Measurements from ENCODE around the gene CHSY1. TPM values are rescaled to one million over a fixed set of nuclear protein-coding genes. Genes with fewer than 3 reads are reported as not detected.

Gene CHSY1
- total RNA-seq, 1 experiment from 2014 or later: 21.9 TPM

DNA sequence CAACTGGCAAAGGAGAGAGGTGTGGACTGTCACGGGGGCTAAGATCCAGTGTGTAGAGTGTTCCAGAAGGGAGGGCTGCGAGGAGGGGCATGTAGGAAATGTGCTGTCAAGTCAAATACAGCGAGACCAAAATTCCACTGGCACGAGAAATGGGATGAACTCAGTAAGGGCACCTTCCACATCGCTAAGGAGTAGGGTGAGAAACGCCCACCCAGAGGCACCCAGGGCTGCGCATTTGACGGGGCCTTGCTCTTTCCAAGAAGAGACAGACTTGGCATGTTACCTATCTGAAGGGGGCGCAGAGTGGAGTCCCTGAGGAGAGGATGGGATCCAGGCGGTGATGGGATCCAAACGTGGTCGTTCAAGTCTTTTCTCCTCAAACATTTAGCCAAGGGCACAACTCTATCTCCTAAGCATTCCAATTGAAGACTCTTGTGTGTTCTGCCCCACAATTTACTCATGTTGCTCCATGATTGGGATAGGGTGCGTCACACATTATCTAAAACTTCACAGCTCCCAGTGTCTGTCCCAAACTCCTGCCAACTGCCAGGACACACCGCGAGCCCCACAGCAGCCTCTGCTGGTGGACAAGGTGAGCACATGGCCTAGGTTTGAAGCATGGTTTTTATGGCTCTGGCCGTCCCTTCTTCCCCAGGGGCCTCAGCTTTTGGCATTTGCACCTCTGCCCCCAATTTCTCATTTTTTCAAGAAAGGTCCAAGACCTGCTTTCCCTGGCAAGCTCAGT, 17.8 kb upstream of the CHSY1 start:
- DNase-seq (ENCODE audit: low spot score): no peak

GRCh38 chr15:101267320-101268104, 15.7 kb upstream of the CHSY1 start:
- DNase-seq (ENCODE audit: low spot score): peak; percentile 69

DNA sequence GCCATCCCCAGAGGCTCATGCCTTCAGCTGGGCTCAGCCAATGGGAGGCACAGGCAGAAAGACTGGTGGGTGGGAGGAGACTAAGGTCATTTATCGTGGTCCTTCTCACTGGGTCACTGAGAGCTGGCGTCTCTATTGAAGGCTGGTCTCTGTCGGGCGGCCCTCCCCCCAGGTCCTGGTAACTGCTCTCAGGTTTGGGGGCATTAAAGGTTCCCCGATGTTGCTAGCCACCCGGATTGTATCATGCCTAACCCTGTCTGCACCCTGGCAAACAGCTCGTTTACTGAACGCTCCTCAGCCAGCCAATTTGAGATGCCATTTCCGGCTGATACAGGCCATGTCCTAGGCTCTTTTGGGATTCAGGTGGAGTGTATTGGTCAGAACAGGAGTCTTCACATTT, 14.9 kb upstream of the CHSY1 start:
- no peak for DNase-seq (ENCODE audit: low spot score)

- DNase-seq (ENCODE audit: low spot score): peak; percentile 49
Observed at GRCh38 chr15:101266034-101266433, 14.2 kb upstream of the CHSY1 start.

DNA sequence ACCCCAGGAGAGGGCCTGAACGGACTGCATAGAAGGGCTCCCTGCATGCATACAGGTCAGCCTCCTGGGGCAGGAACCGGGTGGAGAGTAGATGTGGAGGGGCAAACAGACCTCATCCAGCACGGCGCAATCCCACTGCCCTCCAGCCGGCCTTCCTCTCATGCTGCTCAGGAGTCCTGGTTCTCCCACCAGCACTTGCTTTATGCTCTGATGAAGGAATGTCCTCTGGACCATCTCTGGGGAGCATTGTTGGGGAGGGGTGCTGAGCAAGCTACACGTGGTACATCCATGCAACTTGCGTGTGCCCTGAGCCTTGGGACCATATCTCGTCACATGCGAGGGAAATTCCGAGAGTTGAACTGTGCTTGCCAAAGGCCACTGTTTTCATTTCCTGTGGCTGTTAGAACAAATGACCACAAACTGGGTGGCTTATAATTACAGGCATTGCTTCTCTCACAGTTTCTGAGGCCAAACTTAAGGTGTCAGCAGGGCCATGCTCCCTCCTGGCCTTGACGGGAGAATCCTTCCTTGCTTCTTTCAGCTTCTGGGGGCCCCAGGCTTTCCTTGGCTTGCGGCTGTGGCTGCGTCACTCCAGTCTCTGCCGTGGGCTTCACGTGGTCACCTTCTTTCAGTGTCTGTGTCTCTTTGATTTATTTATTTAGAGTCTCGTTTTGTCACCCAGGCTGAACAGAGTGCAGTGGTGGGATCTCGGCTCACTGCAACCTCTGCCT, 13.2 kb upstream of the CHSY1 start:
- DNase-seq (ENCODE audit: low spot score): no peak

DNA sequence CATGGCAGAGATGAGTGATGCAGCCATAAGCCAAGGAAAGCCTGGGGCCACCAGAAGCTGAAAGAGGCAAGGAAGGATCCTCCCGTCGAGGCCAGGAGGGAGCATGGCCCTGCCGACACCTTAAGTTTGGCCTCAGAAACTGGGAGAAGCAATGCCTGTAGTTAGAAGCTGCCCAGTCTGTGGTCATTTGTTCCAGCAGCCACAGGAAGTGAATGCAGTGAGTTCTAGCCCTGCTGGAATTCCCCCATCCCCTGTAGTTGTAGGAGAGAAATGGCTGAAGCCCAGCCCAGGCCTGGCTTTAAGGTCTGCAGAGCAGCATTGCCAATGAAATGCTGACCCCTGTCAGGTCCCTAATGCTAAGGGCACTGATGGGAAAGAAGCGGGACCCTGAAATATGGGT, 12.2 kb upstream of the CHSY1 start:
- peak; percentile 38 for DNase-seq (ENCODE audit: low spot score)

GRCh38 chr15:101262551-101262950, 10.7 kb upstream of the CHSY1 start:
- DNase-seq (ENCODE audit: low spot score): no peak

DNA sequence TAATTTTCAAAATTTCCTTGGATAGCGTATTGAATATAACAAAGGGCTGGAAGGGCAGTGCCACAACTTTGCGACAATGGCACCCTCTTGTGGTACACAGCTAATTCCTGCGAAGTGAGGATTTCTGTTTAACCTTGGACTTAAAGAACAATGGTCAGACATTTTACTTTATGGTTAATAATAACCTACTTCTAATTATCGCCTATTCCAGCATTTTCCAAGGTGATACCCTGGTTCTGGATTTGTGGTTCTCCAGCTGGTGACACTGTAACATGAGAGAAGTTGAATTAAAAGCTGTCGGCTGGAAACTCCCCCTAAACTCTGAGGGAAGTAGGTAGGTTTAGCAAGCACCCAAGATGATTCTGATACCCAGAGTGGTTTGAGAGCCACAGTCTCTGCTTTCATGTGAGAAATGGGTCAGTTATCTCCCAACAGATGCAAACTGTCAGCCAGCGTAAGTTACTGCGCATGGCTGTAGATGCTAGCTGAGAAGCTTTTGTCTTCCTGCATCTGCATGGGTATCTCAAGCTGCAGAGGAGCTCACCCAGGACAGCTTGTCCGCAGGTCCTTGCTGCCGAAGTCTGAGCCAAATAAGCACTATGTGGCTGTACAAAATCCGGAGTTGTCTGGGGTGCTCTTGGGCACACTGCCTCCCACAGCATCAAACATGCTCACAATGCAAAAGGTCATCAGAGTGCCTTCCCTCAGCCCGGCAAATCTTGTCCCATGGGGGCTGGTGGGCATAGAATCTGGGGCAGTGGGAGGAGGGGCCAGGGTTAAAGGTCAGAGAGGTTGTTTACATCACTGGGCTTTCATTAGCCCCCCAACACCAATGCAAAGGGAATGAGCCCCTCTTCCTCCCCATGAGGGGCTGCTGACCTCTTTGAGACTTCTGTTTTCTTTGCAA, 6.6 kb upstream of the CHSY1 start:
- peak; percentile 48 for DNase-seq (ENCODE audit: low spot score)

DNA sequence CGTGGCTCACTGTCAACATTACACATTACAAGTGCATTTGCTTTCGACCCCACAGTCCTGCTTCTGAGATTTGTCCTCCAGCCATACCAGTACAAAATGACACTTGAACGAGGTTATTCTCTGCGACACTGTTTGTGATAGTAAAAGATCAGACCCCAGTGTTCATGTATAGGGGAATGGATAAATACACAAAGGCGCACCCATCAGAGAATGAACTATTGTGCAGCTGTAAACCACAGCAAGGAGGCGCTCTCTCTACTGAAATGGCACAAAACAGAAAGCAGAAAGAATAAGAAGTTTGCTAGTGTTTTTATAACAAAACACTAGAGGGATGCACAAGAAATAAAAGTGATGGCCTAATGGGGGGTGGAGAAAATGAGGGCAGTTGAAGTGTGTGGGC, 4.9 kb upstream of the CHSY1 start:
- DNase-seq (ENCODE audit: low spot score): no peak

- no peak for DNase-seq (ENCODE audit: low spot score)
Observed at GRCh38 chr15:101255615-101256241, 3.9 kb upstream of the CHSY1 start.

DNA sequence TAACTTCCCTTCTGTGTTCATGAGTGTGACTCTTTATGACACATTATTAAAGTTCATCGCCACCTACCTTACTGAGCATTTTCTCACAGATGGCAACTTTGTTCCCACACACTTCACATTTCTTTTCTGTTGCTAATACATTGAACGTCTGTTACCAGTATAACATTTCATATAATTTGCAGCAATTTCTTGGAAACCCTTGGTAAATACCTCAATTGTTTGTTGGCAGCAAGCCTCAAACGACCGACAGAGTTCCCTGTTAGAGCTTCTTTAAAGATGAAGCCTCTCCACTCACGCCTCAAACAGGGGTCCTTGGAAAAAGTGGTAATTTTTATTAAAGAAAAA, 3.2 kb upstream of the CHSY1 start:
- no peak for DNase-seq (ENCODE audit: low spot score)

DNA sequence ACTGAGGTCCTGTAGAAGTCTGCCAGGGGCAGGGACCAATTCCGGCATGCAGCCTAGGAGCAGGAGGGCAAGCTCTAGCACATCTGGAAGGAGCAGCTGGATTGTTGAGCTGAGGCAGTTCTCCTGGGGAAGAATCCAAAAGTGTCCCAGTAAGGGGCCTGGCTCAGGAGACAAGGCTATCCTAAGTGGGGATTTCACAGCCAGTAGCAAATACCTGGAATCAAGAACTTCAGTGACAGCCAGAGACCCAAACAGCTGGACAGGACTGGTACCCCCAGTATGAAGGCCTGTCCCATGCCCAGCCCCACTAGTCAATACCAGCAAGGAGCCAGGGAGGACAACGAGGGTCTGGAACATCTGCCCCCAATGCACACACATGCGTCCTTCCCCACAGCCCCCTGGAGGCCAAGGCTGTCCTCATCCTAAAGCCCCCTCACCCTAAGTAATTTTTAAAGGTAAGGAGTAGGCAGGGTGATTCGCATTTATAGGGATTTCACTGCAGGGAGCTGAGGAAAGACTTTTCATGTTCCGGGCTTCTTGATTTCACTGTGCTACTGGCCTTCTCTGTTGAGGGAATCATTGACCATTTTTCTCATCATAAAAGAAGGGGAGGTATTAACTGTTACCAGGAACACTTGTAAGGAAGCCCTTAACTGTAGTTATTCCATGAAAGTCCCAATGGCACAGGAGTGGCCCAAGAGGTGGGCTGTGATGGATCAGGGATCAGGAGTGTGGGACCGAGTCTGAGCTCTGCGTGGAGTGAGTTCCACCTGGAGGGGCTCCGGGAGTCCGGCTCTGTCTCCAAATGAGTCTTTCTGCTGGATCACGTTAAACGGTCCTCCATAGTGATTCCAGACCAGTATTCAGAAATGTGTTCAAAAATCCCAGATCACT, 2.6 kb upstream of the CHSY1 start:
- DNase-seq (ENCODE audit: low spot score): no peak

GRCh38 chr15:101252836-101253235, 988 bp upstream of the CHSY1 start:
- DNase-seq (ENCODE audit: low spot score): no peak

- no peak for DNase-seq (ENCODE audit: low spot score)
Observed at GRCh38 chr15:101250873-101251829, 697 bp downstream of the CHSY1 start.

- peak; percentile 57 for DNase-seq (ENCODE audit: low spot score)
Observed at GRCh38 chr15:101250341-101250831, 1.5 kb downstream of the CHSY1 start.

- no peak for DNase-seq (ENCODE audit: low spot score)
Observed at GRCh38 chr15:101248274-101248673, 3.6 kb downstream of the CHSY1 start.

DNA sequence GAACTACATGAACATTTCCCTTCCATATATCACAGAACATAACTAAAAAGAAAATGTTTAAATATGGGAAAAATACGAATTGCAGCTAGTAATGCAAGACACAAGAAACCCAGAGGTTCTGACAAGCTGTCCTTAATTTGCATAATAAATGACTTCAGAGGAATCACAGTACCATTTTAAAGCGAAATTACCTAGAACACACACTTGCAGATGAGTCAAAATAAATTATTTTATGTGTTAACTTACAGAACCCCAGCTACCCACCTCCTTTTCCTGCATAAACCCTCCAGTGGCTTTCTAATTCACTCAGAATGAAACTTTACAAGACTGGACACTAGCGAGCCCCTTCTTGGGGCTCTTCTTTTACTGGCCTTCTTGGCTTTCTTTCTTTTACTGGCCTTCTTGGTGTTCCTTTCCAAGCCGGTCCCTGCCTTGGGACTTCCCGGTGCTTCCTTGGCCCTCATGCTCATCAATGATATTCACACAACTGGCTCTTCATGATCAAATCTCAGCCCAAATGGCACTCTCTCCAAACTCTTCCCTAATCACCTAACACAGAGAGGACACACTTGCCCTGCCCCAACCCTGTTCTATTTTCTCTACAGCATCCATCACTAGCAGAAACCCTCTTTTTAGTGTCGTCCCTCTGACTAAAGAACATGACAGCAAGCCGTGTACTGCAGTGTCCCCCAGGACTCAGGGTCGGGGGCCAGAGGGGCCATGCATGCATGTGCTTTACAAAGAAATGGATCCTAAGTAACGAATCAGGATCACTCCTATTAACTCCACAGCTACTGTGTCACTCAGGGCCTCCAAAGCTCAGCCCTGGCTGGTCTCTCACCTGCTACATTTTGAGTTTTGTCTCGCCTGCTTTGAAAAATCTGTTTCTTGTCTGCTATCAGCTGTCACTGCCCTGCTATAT, 4.8 kb downstream of the CHSY1 start:
- no peak for DNase-seq (ENCODE audit: low spot score)

DNA sequence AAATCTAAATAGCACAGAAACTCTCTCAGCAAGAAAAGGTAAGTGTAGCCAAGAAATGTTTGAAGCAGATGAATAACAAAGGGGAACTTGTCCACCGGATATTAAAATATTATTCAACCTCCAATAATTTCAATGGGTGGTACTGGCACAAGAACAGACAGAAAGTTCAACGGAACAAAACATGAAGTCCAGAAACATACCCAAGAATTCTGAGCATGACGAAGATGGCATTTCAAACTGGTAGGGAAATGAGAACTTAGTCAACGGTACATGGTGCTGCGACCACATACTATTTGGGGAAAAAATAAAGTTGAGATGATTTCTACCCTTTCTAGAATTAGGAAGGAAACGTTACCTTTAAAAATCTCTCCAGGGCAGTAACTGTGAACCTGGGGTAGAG, 5.5 kb downstream of the CHSY1 start:
- no peak for DNase-seq (ENCODE audit: low spot score)

Measured in A172 (cell line).